ENCODE measurements around the gene EFCAB3.
"Not testable (repeated sequence)": the region's sequence is repeated elsewhere in the genome, so short reads cannot be mapped to it uniquely, and the experiment has no call there.

EFCAB3 gene

GRCh38 chr17:62465271-62465670, 84.9 kb downstream of the EFCAB3 start:
- not testable (repeated sequence) for DNase-seq
